ENCODE measurements around the gene PARD3.

The PARD3 gene

DNA sequence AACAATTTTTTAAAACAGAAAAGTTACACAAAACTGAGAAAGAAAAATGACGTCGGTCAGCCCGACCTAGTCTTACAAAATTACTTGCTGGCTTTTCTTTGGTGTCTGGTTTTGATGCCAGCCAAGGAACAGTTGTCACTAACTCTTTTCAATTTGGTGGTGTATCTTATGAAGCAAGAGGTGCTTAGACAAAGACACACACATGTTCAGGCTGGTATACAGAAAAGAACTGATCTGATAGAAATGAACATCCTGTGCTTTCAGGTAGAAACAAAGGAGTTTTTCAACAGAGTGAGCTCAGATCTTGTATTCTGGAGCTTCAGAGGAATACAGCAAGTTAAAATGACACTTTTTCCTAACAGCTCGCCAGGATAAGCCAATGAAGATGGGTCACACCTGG lies 43.6 kb downstream of the PARD3 start:
- ChIA-PET POLR2A (no interaction called here), CTCF (interaction anchor here (1.0 to 1.6 kb wide), 2 partner anchors 15 to 48 kb away, joined by 3 read pairs; no protein-coding TSS in a partner anchor)
- DNase-seq (ENCODE audit: extremely low spot score): no peak
- TF ChIP-seq, protein P1, sequence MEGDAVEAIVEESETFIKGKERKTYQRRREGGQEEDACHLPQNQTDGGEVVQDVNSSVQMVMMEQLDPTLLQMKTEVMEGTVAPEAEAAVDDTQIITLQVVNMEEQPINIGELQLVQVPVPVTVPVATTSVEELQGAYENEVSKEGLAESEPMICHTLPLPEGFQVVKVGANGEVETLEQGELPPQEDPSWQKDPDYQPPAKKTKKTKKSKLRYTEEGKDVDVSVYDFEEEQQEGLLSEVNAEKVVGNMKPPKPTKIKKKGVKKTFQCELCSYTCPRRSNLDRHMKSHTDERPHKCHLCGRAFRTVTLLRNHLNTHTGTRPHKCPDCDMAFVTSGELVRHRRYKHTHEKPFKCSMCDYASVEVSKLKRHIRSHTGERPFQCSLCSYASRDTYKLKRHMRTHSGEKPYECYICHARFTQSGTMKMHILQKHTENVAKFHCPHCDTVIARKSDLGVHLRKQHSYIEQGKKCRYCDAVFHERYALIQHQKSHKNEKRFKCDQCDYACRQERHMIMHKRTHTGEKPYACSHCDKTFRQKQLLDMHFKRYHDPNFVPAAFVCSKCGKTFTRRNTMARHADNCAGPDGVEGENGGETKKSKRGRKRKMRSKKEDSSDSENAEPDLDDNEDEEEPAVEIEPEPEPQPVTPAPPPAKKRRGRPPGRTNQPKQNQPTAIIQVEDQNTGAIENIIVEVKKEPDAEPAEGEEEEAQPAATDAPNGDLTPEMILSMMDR (IDR thresholded peaks at IDR 0.05; ENCODE audit: control extremely low read depth, extremely low read depth, low read depth, missing control alignments): no peak

DNA sequence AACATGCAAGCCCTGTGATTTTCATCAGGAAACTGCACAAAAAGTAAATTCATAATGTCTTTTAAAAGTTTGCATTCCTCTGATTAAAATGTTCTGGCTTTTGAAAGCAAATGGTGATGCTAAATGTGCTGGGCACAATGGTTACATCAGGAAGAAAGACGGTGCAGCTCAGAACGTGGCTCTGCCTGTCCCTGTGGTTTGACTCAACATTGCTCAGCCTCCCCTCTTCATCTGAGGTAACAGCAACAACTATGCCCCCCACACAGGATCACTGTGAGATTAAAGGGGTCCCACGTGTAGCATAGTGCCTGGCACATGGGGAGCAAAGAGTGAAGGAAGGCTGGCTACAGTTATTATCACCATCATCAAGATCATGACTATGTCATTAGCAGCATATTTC lies 44.0 kb downstream of the PARD3 start:
- no peak for DNase-seq (ENCODE audit: extremely low spot score)
- TF ChIP-seq, protein P1 (IDR thresholded peaks at IDR 0.05; ENCODE audit: control extremely low read depth, extremely low read depth, low read depth, missing control alignments): no peak
- POLR2A ChIA-PET: no interaction called here
- CTCF ChIA-PET: interaction anchor here (1.6 kb wide), 1 partner anchor 48 kb away, joined by 3 read pairs; no protein-coding TSS in a partner anchor

DNA sequence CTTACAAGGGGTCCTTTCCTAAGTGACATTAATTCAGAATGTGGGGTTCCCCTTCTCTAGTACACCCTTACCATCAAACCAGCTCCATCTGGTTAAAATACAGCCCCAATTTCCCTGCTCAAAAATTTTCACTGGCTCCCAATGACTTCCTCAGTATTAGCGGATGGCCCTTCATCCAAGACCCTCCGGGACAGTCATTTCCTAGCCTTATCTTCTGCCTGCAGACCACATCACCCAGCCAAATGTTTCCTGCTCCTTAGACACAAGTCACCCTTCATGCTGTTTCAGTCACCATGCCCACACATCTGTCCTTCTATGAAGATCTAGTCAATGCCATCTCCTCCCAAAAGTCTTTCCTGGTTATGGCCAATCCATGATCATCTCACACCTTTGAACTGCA lies 45.2 kb downstream of the PARD3 start:
- TF ChIP-seq, protein P1 (IDR thresholded peaks at IDR 0.05; ENCODE audit: control extremely low read depth, extremely low read depth, low read depth, missing control alignments): no peak
- ChIA-PET POLR2A (no interaction called here), CTCF (no interaction called here)
- no peak for DNase-seq (ENCODE audit: extremely low spot score)

DNA sequence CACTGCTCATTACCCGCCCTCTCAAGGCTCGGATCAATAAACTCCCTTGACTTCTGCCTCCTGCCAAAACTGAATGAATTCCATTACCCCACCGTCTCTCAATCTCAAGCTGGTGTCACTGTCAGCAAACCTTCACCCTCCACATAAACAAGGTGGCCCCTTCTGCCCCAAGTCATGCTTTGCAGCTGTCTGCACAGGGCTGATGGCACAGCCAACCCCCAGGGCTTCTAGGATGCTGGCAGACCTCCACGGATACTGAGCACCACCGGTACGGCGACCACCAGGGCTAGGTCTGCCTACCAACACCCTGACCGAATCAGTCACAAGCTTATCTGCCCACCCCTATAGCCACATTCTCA lies 46.1 kb downstream of the PARD3 start:
- TF ChIP-seq, protein P1 (IDR thresholded peaks at IDR 0.05; ENCODE audit: control extremely low read depth, extremely low read depth, low read depth, missing control alignments): no peak
- DNase-seq (ENCODE audit: extremely low spot score): no peak
- POLR2A ChIA-PET: no interaction called here
- CTCF ChIA-PET: no interaction called here

DNA sequence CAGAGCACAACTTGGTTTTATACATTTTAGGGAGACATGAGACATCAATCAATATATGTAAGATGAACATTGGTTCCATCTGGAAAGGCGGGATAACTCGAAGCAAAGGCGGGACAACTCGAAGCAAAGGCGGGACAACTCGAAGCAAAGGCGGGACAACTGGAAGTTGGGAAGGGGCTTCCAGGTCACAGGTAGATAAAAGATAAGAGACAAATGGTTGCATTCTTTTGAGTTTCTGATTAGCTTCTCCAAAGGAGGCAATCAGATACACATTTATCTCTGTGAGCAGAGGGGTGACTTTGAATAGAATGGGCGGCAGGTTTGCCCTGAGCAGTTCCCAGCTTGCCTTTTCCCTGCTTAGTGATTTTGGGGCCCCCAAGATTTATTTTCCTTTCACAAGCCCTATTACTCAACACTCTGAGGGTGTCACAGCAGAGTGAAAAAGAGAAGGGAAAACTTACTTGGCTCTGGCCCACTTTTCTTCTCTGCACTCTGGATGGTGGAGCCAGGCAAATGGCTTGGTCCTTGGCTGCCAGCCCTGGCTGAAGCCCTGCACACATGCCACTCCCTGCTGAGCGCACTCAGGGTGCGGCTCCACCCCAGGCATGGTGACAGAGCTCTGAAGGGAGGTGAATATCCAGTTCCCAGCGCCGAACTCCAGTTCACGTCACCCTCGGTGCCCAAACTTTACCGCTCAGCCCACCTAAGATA lies 46.7 kb downstream of the PARD3 start:
- ChIA-PET CTCF (no interaction called here), POLR2A (no interaction called here)
- TF ChIP-seq, protein P1 (IDR thresholded peaks at IDR 0.05; ENCODE audit: control extremely low read depth, extremely low read depth, low read depth, missing control alignments): no peak
- DNase-seq (ENCODE audit: extremely low spot score): no peak

DNA sequence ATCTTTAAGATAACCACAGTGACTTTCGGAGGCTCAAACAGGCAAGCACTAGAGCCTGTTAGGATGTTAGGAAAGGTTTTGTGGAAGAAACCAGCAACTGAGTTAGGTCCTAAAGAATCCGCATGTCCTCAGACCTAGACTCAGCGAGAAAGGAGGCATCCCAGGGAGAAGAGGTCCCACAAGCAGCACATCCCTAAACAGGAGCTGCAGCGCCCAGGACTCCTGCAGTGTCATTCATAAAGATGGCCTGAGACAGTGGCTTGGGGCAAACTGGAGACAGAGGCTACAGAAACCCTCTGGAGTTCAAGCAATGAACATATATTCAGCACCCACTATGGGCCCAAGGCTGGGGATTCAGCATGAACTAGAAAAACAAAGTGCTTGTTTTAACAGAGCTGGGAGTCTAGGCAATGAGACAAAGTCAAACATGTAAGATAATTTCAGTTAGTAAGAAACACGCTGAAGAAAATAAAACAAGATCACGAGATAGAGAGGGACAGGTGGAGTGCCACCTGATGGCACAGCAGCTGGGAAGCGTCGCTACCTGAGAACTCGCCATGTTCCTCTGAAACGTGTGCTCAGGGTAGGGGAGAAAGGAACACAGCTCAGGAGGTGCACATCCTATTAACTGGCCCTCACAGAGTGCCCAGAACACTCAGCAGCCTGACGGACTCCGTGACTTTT lies 48.1 kb downstream of the PARD3 start:
- ChIA-PET CTCF (interaction anchor here (1.4 to 1.5 kb wide), 2 partner anchors 12 to 14 kb away, joined by 3 read pairs; no protein-coding TSS in a partner anchor), POLR2A (no interaction called here)
- DNase-seq (ENCODE audit: extremely low spot score): no peak
- TF ChIP-seq, protein P1 (IDR thresholded peaks at IDR 0.05; ENCODE audit: control extremely low read depth, extremely low read depth, low read depth, missing control alignments): no peak

Measured in GM10248 (cell line).